Effector memory CD4-positive, alpha-beta T cell (primary cell): ENCODE measurements around the gene IRAK1BP1.

Source experiments
- DNase-seq, 3 donors: peaks; one replicate each; pipeline ENCODE4 v3.0.0-alpha.2; 2020
- H3K27ac ChIP-seq: 2 replicates; pipeline ENCODE4 v1.7.0; 2013; ENCODE audit warnings: mild to moderate bottlenecking, low read length, moderate library complexity; ENCODE audit not compliant: insufficient read depth, poor library complexity, severe bottlenecking
- H3K27me3 ChIP-seq: replicated peaks from 2 replicates; pipeline ENCODE4 v1.7.0; 2013; ENCODE audit warnings: mild to moderate bottlenecking, low read length; ENCODE audit not compliant: insufficient read depth, control insufficient read depth, poor library complexity, severe bottlenecking
- H3K36me3 ChIP-seq: 2 replicates; pipeline ENCODE4 v1.7.0; 2013; ENCODE audit warnings: mild to moderate bottlenecking, low read length, moderate library complexity; ENCODE audit not compliant: control insufficient read depth, insufficient read depth
- H3K4me1 ChIP-seq: 2 replicates; pipeline ENCODE4 v1.7.0; 2013; ENCODE audit warnings: low read length, mild to moderate bottlenecking; ENCODE audit not compliant: control insufficient read depth, insufficient read depth, poor library complexity, severe bottlenecking
- H3K4me3 ChIP-seq: 2 replicates; pipeline ENCODE4 v1.7.0; 2013; ENCODE audit warnings: low read length, low read depth, mild to moderate bottlenecking; ENCODE audit not compliant: insufficient read depth, poor library complexity, severe bottlenecking
- H3K9me3 ChIP-seq: 2 replicates; pipeline ENCODE4 v1.7.0; 2013; ENCODE audit warnings: mild to moderate bottlenecking, low read length, moderate library complexity; ENCODE audit not compliant: control insufficient read depth
- total RNA-seq, 3 donors: gene quantifications; one replicate each; lab custom pipeline; 2026; lab: John Stamatoyannopoulos, UW

Gene IRAK1BP1, protein sequence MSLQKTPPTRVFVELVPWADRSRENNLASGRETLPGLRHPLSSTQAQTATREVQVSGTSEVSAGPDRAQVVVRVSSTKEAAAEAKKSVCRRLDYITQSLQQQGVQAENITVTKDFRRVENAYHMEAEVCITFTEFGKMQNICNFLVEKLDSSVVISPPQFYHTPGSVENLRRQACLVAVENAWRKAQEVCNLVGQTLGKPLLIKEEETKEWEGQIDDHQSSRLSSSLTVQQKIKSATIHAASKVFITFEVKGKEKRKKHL
- 2.8 to 5.8 (median 4.1) reads per million in 3 donors for total RNA-seq

DNA sequence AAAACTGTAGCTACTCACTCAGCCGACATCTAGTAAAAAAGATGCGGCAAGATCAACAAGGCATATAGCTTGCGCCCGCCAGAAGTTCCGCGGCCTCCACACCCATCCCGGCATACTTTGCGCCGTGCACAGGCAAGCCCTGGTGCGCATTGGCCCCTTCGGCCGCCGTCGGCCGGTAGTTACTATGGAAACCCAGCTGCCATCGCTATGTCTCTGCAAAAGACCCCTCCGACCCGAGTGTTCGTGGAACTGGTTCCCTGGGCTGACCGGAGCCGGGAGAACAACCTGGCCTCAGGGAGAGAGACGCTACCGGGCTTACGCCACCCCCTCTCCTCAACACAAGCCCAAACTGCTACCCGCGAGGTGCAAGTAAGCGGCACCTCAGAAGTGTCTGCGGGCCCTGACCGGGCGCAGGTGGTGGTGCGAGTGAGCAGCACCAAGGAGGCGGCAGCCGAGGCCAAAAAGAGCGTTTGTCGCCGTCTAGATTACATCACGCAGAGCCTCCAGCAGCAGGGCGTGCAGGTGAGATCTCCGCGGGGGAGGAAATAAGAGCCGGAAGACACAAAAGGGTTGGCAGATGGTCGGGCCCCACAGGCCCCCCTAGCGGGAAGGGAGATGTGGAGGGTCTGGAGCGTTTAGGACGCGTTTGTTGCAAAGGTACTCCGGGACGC, at the start of gene IRAK1BP1:
Gene IRAK1BP1 (plus strand): TSS at position 182 of the 671 bp plus-strand sequence. CDS start 26 bp downstream, at position 208.
- H3K27ac ChIP-seq = peak within 1 kb of the TSS; percentile 67
- DNase-seq = peak; percentile 15 to 52 (median 32)

DNA sequence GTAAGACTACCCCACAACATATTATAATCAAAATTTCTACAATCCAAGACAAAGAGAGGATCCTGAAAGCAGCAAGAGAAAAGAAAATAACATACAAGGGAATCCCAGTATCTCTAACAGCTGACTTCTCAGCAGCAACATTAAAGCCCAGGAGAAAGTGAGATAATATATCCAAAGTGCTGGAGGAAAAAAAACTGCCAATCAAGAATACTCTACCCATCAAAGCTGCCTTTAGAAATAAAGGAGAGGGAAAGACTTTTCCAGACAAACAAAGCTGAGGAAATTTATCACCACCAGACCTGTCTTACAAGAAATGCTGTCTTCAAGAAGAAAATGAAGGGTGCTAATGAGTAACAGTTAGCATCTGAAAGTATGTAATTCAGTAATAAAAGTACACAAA, 43.3 kb upstream of the IRAK1BP1 start:
- no peak overlapping the region for H3K27ac ChIP-seq
- H3K27me3 ChIP-seq = no peaks in the 10 kb centered on the region
- H3K9me3 ChIP-seq = no peaks in the 10 kb centered on the region
- H3K36me3 ChIP-seq = no peaks in the 10 kb centered on the region
- no peak overlapping the region for H3K4me3 ChIP-seq
- no peaks in the 10 kb centered on the region for H3K4me1 ChIP-seq
- DNase-seq = no peak

More for the DNA sequence above, at the start of gene IRAK1BP1:
- no peaks in the 10 kb centered on the region for H3K27me3 ChIP-seq
- peaks cover 5% of the 10 kb centered on the region for H3K4me1 ChIP-seq
- peak within 1 kb of the TSS; percentile 87 for H3K4me3 ChIP-seq
- no peaks in the 10 kb centered on the region for H3K9me3 ChIP-seq
- H3K36me3 ChIP-seq = no peaks in the 10 kb centered on the region

DNA sequence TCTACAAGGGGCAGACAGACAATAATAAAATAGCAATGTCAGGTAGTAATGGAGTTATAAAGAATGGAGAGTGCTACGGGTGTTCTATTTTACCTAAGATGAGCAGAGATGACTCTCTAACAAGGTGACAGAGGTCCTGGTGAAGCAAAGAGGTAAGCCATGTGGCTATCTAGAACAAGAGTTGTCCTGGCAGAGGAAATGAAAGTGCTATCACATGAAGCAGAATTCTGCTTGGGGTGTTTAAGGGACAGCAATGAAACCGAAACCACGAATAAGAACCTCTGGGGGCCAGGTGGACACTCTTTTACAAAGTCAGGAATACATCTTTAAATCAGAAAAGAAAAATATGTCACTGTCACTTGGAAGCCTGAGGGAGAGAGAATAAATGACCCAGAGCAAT, 37.9 kb upstream of the IRAK1BP1 start:
- Histone ChIP-seq H3K4me1 (no peaks in the 10 kb centered on the region), H3K36me3 (no peaks in the 10 kb centered on the region), H3K9me3 (no peaks in the 10 kb centered on the region), H3K4me3 (no peak overlapping the region), H3K27me3 (no peaks in the 10 kb centered on the region), H3K27ac (no peak overlapping the region)
- DNase-seq = no peak

DNA sequence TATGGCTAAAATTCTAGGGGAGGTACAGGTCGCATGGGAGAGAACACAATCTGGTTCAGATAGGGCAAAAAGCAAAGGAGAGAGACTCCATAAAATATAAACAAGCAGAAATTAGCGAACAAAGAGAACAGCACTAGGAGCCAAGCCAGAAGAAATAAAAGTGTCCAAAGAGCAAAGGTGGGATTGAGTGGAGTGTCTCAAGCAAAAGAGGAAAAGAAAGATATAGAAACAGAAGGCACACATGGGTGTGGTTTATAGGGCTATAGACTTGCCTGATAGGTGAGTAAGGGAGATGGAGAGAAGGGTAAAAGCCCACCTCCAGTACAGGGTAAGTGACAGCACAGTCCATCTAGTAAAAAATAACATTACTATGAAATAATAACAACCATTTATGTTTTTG, 36.5 kb upstream of the IRAK1BP1 start:
- Histone ChIP-seq H3K27ac (no peak overlapping the region), H3K4me3 (no peak overlapping the region), H3K36me3 (no peaks in the 10 kb centered on the region), H3K27me3 (no peaks in the 10 kb centered on the region), H3K4me1 (no peaks in the 10 kb centered on the region), H3K9me3 (no peaks in the 10 kb centered on the region)
- DNase-seq = no peak

DNA sequence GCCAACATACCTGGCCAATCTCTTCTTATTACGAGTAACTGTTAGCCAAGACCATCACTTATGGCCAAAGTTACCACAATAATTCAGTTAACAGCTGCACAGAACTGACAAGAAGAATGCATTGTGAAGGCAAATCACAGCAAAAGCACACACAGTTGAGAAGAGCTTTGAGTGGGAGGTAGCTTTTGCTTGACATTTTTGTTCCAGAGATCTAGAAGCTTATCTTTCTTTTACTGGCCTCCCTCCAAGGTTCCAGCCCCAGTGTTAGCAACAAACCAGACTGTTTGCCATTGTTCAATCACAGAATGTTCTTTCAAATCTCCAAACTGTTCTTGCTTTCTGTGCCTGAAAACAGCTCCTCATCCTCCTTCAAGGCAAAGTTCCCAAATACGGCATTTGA, 35.9 kb upstream of the IRAK1BP1 start:
- Histone ChIP-seq H3K4me1 (no peaks in the 10 kb centered on the region), H3K36me3 (no peaks in the 10 kb centered on the region), H3K9me3 (no peaks in the 10 kb centered on the region), H3K4me3 (no peak overlapping the region), H3K27ac (no peak overlapping the region), H3K27me3 (no peaks in the 10 kb centered on the region)
- no peak for DNase-seq

DNA sequence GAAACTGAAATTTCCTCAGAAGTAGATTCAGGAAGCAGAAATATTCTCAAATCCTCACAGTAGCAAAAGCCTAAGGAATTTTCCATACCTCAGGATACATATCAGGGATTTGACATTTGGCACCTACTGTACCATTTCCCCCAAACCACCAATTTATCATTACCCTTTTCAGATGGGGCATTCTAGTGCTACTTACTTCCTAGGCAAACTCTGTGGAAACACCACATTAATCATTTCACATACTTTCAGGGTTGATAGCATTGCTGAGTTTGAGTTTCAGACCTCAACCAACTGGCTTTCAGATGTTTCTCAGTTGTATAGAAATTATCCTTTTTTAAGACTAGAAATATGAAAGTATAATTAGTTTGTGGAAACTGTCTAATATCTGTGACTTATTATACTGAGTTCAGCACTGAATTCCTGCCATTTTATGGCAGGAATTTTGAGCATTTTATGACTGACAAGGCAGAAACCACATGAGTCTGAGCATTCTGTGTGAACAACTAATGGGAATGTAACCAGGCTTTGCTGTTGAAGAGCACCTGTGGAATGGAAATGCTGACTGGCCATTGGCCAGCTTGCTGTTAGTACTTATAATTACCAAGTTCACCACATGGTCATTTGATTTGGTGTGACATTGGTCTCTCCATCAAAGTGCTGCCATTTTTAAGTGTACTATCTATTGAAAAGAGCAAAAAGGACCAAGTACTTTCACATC, 35.1 kb upstream of the IRAK1BP1 start:
- Histone ChIP-seq H3K27me3 (no peaks in the 10 kb centered on the region), H3K27ac (no peak overlapping the region), H3K4me1 (no peaks in the 10 kb centered on the region), H3K9me3 (no peaks in the 10 kb centered on the region), H3K36me3 (no peaks in the 10 kb centered on the region), H3K4me3 (no peak overlapping the region)
- DNase-seq = no peak

DNA sequence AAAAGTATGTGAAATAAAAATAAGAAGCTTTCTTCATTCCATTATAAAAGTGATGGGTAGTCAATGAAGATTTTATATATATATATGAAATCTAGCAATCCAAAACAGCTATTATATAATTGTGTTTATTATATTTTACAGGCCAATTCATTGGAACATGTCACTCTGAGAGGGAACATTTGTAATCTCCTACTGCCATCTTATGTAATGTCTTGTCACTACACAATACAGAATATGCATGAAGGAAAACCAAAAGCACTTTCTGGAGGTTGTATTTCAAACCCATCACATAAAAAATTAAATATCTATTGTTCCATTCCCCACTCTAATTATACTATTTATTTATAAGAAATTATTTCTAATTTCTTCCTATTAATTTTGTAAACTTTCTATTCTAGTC, 31.5 kb upstream of the IRAK1BP1 start:
- no peaks in the 10 kb centered on the region for H3K4me1 ChIP-seq
- no peak for DNase-seq
- H3K27ac ChIP-seq = no peak overlapping the region
- H3K4me3 ChIP-seq = no peak overlapping the region
- no peaks in the 10 kb centered on the region for H3K27me3 ChIP-seq
- H3K9me3 ChIP-seq = no peaks in the 10 kb centered on the region
- H3K36me3 ChIP-seq = no peaks in the 10 kb centered on the region

DNA sequence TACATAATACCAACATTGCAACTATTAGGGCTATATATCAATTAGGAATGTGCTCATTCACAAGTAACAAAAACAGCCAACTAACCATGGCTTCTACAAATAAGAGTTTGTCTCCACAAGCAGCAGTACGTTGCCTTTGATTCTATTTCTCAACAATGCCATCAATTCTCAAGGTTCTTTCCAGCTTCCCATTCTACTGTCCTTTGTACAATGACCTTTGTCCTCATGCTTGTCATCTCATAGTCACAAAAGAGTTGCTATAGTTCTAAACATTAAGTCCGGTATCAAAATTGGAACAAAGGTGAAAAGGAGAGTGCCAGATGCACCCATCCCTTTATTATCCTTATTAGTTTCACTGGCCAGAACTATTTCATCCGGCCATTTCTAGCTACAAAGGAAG, 30.8 kb upstream of the IRAK1BP1 start:
- no peak overlapping the region for H3K4me3 ChIP-seq
- no peak overlapping the region for H3K27ac ChIP-seq
- no peaks in the 10 kb centered on the region for H3K9me3 ChIP-seq
- no peaks in the 10 kb centered on the region for H3K4me1 ChIP-seq
- H3K36me3 ChIP-seq = no peaks in the 10 kb centered on the region
- no peak for DNase-seq
- H3K27me3 ChIP-seq = no peaks in the 10 kb centered on the region

DNA sequence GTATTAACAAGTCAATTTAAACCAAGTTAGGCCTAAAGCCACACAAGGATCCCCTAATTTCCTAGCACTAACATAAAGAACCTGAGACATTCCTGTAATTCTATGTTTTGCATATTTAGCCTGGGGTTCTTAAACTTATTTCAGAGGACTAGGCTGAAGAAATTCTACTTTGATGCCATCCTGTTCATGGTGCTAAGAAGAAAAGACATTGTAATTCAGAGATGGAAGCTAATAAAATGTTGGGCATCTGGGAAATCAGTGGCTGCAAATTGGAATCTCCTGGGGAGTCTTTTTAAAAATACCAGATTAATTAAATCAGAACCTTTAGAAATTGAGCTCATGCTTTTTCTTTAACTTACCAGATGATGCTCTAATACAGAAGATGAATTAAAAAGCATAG, 26.2 kb upstream of the IRAK1BP1 start:
- Histone ChIP-seq H3K27me3 (no peaks in the 10 kb centered on the region), H3K4me3 (no peak overlapping the region), H3K36me3 (no peaks in the 10 kb centered on the region), H3K4me1 (no peaks in the 10 kb centered on the region), H3K27ac (no peak overlapping the region), H3K9me3 (no peaks in the 10 kb centered on the region)
- DNase-seq = no peak

DNA sequence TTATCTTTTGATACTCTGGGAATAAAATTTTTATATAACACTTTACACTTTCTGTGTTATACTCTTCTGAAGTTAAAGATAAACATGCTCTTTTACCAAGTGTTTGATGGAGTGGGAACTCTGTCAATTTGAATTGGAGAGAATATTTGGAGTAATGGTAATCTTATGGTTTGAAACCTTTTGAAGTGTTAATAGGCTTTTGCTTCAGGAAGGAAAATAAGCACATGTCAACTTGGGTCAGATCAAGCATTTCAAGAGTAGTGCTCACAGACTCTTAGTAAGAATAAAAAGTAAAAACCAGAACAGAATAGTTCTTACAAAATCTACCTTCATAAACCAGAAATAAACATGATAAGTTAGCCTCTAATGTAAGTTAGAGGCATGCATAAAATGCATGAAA, 24.4 kb upstream of the IRAK1BP1 start:
- H3K4me1 ChIP-seq = no peaks in the 10 kb centered on the region
- no peaks in the 10 kb centered on the region for H3K36me3 ChIP-seq
- no peak for DNase-seq
- no peaks in the 10 kb centered on the region for H3K9me3 ChIP-seq
- no peak overlapping the region for H3K27ac ChIP-seq
- no peaks in the 10 kb centered on the region for H3K27me3 ChIP-seq
- no peak overlapping the region for H3K4me3 ChIP-seq
